ENCODE data around the gene KIF2A.

The KIF2A gene

GRCh38 chr5:62340979-62341378, 35.0 kb downstream of the KIF2A start:
- DNase-seq (ENCODE audit: low read depth, low spot score) = no peak
- no peak for TF ChIP-seq CTCF (IDR thresholded peaks at IDR 0.05; ENCODE audit: low read depth, low read length)
- H3K4me3 ChIP-seq (ENCODE audit: low read depth, low read length) = no peak overlapping the region
- in situ Hi-C loops (cut with HindIII; ENCODE audit: low sequenced_read_pairs) = no loop called here

- TF ChIP-seq CTCF (IDR thresholded peaks at IDR 0.05; ENCODE audit: low read depth, low read length) = no peak
- no peak for DNase-seq (ENCODE audit: low read depth, low spot score)
- no peak overlapping the region for H3K4me3 ChIP-seq (ENCODE audit: low read depth, low read length)
- in situ Hi-C loops (cut with HindIII; ENCODE audit: low sequenced_read_pairs) = no loop called here
Measured at GRCh38 chr5:62341783-62342475, 35.9 kb downstream of the KIF2A start.

GRCh38 chr5:62342476-62342837, 36.5 kb downstream of the KIF2A start:
- TF ChIP-seq CTCF (IDR thresholded peaks at IDR 0.05; ENCODE audit: low read depth, low read length) = no peak
- in situ Hi-C loops (cut with HindIII; ENCODE audit: low sequenced_read_pairs) = no loop called here
- H3K4me3 ChIP-seq (ENCODE audit: low read depth, low read length) = no peak overlapping the region
- DNase-seq (ENCODE audit: low read depth, low spot score) = no peak

GRCh38 chr5:62343428-62343827, 37.4 kb downstream of the KIF2A start:
- in situ Hi-C loops (cut with HindIII; ENCODE audit: low sequenced_read_pairs) = no loop called here

GRCh38 chr5:62346748-62347147, 40.7 kb downstream of the KIF2A start:
- H3K4me3 ChIP-seq (ENCODE audit: low read depth, low read length) = no peak overlapping the region
- in situ Hi-C loops (cut with HindIII; ENCODE audit: low sequenced_read_pairs) = no loop called here
- DNase-seq (ENCODE audit: low read depth, low spot score) = no peak
- no peak for TF ChIP-seq CTCF (IDR thresholded peaks at IDR 0.05; ENCODE audit: low read depth, low read length)

More at GRCh38 chr5:62343428-62343827, 37.4 kb downstream of the KIF2A start:
- DNase-seq (ENCODE audit: low read depth, low spot score) = no peak
- no peak overlapping the region for H3K4me3 ChIP-seq (ENCODE audit: low read depth, low read length)
- no peak for TF ChIP-seq CTCF (IDR thresholded peaks at IDR 0.05; ENCODE audit: low read depth, low read length)

- no peak for TF ChIP-seq CTCF (IDR thresholded peaks at IDR 0.05; ENCODE audit: low read depth, low read length)
Measured at GRCh38 chr5:62347928-62348327, 41.9 kb downstream of the KIF2A start.

More at GRCh38 chr5:62347928-62348327, 41.9 kb downstream of the KIF2A start:
- H3K4me3 ChIP-seq (ENCODE audit: low read depth, low read length) = no peak overlapping the region
- DNase-seq (ENCODE audit: low read depth, low spot score) = no peak
- in situ Hi-C loops (cut with HindIII; ENCODE audit: low sequenced_read_pairs) = no loop called here
